Liver (tissue), 9 donors: ENCODE measurements around the gene FOXS1. TPM values are rescaled to one million over a fixed set of nuclear protein-coding genes. Genes with fewer than 3 reads are reported as not detected.

Experiments used
- DNase-seq: peaks from one replicate; pipeline ENCODE4 v3.0.0-alpha.2; 2017; ENCODE audit warnings: low spot score
- H3K27ac ChIP-seq, 2 donors: one replicate each; pipeline ENCODE4 v1.7.0; 2013; ENCODE audit warnings: inconsistent platforms in 2 of 2, low read length in 2 of 2, control low read depth in 1 of 2, low read depth in 1 of 2, mild to moderate bottlenecking in 1 of 2
- H3K27me3 ChIP-seq, 4 donors: one replicate each; pipeline versions ENCODE4 v1.6.1 to v1.7.0; 2013; ENCODE audit warnings: low read length in 3 of 4, inconsistent platforms in 1 of 4, mild to moderate bottlenecking in 1 of 4, moderate library complexity in 1 of 4; ENCODE audit not compliant: control insufficient read depth in 4 of 4, insufficient read depth in 4 of 4
- H3K36me3 ChIP-seq, 4 donors: one replicate each; pipeline versions ENCODE4 v1.6.1 to v1.7.0; 2013; ENCODE audit warnings: low read length in 3 of 4, mild to moderate bottlenecking in 3 of 4, low read depth in 1 of 4, moderate library complexity in 1 of 4; ENCODE audit not compliant: control insufficient read depth in 4 of 4, insufficient read depth in 3 of 4
- H3K4me1 ChIP-seq, 4 donors: one replicate each; pipeline versions ENCODE4 v1.6.1 to v1.7.0; 2013; ENCODE audit warnings: low read length in 3 of 4, mild to moderate bottlenecking in 3 of 4, moderate library complexity in 1 of 4; ENCODE audit not compliant: control insufficient read depth in 4 of 4, insufficient read depth in 4 of 4
- H3K4me3 ChIP-seq, 3 donors: one replicate each; pipeline versions ENCODE4 v1.6.1 to v1.7.0; 2013; ENCODE audit warnings: low read length in 3 of 3, control low read depth in 1 of 3, low read depth in 1 of 3, mild to moderate bottlenecking in 1 of 3
- H3K9ac ChIP-seq, 2 donors: one replicate each; pipeline ENCODE4 v1.7.0; 2013; ENCODE audit warnings: low read length in 2 of 2, mild to moderate bottlenecking in 2 of 2, moderate library complexity in 2 of 2, control low read depth in 1 of 2, low read depth in 1 of 2
- H3K9me3 ChIP-seq, 4 donors: one replicate each; pipeline versions ENCODE4 v1.6.1 to v1.7.0; 2013; ENCODE audit warnings: low read length in 3 of 4; ENCODE audit not compliant: control insufficient read depth in 4 of 4
- EGR1 ChIP-seq, 2 donors: IDR thresholded peaks; 2 replicates each; pipeline ENCODE4 v1.6.1; 2016 to 2018; ENCODE audit warnings: antibody characterized with exemption in 2 of 2, low read depth in 2 of 2
- FOXA1 ChIP-seq: IDR thresholded peaks from 2 replicates; pipeline ENCODE4 v1.6.1; 2016; ENCODE audit warnings: antibody characterized with exemption
- GABPA ChIP-seq, 2 donors: IDR thresholded peaks in 1 of 2; conservative IDR thresholded peaks in 1 of 2; 2 replicates each; pipeline ENCODE4 v1.6.1; 2016; ENCODE audit warnings: antibody characterized with exemption in 2 of 2, mild to moderate bottlenecking in 1 of 2, moderate library complexity in 1 of 2
- HNF4A ChIP-seq, 2 donors: conservative IDR thresholded peaks; 2 replicates each; pipeline ENCODE4 v1.6.1; 2016; ENCODE audit warnings: antibody characterized with exemption in 2 of 2, mild to moderate bottlenecking in 2 of 2
- HNF4G ChIP-seq: IDR thresholded peaks from 2 replicates; pipeline ENCODE4 v1.6.1; 2016; ENCODE audit warnings: antibody characterized with exemption
- JUND ChIP-seq, 2 donors: IDR thresholded peaks; 2 replicates each; pipeline ENCODE4 v1.6.1; 2016; ENCODE audit warnings: antibody characterized with exemption in 2 of 2
- NR2F2 ChIP-seq: IDR thresholded peaks from 2 replicates; pipeline ENCODE4 v1.6.1; 2016; ENCODE audit warnings: antibody characterized with exemption
- RXRA ChIP-seq, 2 donors: IDR thresholded peaks; 2 replicates each; pipeline ENCODE4 v1.6.1; 2017 to 2018; ENCODE audit warnings: antibody characterized with exemption in 2 of 2, mild to moderate bottlenecking in 1 of 2
- SP1 ChIP-seq: IDR thresholded peaks from 2 replicates; pipeline ENCODE4 v1.6.1; 2018; ENCODE audit warnings: antibody characterized with exemption, mild to moderate bottlenecking
- TAF1 ChIP-seq: conservative IDR thresholded peaks from 2 replicates; pipeline ENCODE4 v1.6.1; 2016; ENCODE audit warnings: antibody characterized with exemption, mild to moderate bottlenecking
- YY1 ChIP-seq: IDR thresholded peaks from 2 replicates; pipeline ENCODE4 v1.6.1; 2016; ENCODE audit warnings: antibody characterized with exemption, mild to moderate bottlenecking
- WGBS: extraction: QIAGEN DNeasy Blood & Tissue Kit; methylation state at CpG from one replicate; pipeline ENCODE4 v1.1.7; 2013; 5-methylcytosine and 5-hydroxymethylcytosine counted together
- polyA plus RNA-seq, 2 donors: library from polyadenylated mRNA; stranded (reverse) in 1 of 2; unstranded in 1 of 2; fragments of 200-250 nt in 1 of 2; fragments of >200 nt in 1 of 2; fragmentation: Nextera tagmentation in 1 of 2; extraction: Ambion mirVana in 1 of 2; gene quantifications; one replicate each; pipeline versions ENCODE4 v1.2.1 to v1.2.3, GENCODE V29; 2013 to 2015
- total RNA-seq, 2 donors: library from RNA; depleted of rRNA; stranded (reverse); fragments of >200 nt; gene quantifications; one replicate each; pipeline ENCODE4 v1.2.3, GENCODE V29; 2014
- TF ChIP-seq, protein P1 (sequence below): fragments of 150-350 bp; IDR thresholded peaks from 2 replicates; pipeline ENCODE4 v1.5.1; 2017; ENCODE audit warnings: improper control_type of control experiment, low read depth, low read length; ENCODE audit not compliant: missing input control
- TF ChIP-seq, protein P2 (sequence below): IDR thresholded peaks from 2 replicates; pipeline ENCODE4 v1.6.1; 2016; ENCODE audit warnings: antibody characterized with exemption
- TF ChIP-seq, protein P3 (sequence below): IDR thresholded peaks from 2 replicates; pipeline ENCODE4 v1.6.1; 2016; ENCODE audit warnings: antibody characterized with exemption
- TF ChIP-seq, protein P4 (sequence below): IDR thresholded peaks from 2 replicates; pipeline ENCODE4 v1.6.1; 2016; ENCODE audit warnings: antibody characterized with exemption
- donor health status: healthy.
- donor health status: healthy.
- donor health status: healthy.
- donor health status: healthy.
- donor health status: healthy.

The FOXS1 gene
- total and polyA plus RNA-seq, 4 donors = 0.21 to 0.51 (median 0.28) TPM

DNA sequence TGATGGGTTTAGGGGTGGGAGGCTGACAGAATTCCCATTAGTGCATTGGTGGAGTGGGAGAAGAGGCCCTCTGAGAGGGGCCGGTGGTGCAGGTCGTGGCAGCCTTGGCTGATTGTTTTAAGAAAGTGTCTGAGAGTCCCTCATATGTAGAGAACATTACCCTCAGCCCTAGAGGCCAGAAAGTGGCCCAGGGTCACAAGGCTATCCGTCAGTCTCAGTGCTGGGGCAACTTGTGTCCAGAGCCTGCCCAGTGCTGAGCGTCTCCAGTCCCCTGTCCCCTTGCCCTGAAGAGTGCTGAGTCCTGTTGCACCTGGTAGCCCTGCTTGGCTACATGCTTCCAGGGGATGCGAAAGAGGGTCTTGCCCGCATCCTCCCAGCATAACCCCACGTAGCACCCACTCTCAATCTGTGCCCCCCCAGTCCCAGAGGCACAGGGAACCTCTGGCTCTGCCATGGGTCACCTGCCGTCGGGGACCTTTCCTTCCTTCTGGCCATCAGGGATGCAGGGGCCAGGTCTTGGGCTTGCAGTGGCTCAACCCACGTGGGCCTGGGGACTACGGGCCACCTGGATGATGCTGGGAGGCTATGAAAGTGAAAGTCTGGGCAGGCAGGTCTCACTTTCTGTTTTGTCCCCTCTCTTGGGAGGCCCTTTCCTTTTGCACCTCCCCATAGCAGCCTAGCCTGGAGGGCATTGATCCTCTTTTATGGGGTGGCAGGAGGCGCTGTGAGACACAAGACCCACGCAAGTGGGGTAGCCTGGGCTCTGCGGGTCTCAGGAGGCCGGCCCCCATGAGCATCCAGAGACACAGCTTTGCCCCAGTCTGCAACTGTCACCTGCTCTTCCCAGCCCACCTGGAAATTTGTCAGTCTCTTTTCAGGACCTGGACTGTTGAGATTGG is 12.7 kb upstream of the FOXS1 start:
- DNase-seq = no peak
- Histone ChIP-seq H3K4me3 (no peak overlapping the region), H3K27ac (no peak overlapping the region), H3K4me1 (peaks cover 2 to 16% (median 8%) of the 10 kb centered on the region in 4 donors), H3K36me3 (no peaks in the 10 kb centered on the region), H3K9ac (no peak overlapping the region), H3K27me3 (peaks cover 0 to 5% (median 1%) of the 10 kb centered on the region in 4 donors), H3K9me3 (no peaks in the 10 kb centered on the region)
- no peak for TF ChIP-seq RXRA (IDR thresholded peaks at IDR 0.05)
- no peak for TF ChIP-seq EGR1 (IDR thresholded peaks at IDR 0.05; ENCODE audit: low read depth in 2 of 2)
- TF ChIP-seq, protein P1, sequence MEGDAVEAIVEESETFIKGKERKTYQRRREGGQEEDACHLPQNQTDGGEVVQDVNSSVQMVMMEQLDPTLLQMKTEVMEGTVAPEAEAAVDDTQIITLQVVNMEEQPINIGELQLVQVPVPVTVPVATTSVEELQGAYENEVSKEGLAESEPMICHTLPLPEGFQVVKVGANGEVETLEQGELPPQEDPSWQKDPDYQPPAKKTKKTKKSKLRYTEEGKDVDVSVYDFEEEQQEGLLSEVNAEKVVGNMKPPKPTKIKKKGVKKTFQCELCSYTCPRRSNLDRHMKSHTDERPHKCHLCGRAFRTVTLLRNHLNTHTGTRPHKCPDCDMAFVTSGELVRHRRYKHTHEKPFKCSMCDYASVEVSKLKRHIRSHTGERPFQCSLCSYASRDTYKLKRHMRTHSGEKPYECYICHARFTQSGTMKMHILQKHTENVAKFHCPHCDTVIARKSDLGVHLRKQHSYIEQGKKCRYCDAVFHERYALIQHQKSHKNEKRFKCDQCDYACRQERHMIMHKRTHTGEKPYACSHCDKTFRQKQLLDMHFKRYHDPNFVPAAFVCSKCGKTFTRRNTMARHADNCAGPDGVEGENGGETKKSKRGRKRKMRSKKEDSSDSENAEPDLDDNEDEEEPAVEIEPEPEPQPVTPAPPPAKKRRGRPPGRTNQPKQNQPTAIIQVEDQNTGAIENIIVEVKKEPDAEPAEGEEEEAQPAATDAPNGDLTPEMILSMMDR = no peak
- no peak for TF ChIP-seq GABPA (IDR thresholded peaks at IDR 0.05 in 1 of 2, conservative IDR thresholded peaks at IDR 0.05 in 1 of 2)
- no peak for TF ChIP-seq YY1
- TF ChIP-seq, protein P2, sequence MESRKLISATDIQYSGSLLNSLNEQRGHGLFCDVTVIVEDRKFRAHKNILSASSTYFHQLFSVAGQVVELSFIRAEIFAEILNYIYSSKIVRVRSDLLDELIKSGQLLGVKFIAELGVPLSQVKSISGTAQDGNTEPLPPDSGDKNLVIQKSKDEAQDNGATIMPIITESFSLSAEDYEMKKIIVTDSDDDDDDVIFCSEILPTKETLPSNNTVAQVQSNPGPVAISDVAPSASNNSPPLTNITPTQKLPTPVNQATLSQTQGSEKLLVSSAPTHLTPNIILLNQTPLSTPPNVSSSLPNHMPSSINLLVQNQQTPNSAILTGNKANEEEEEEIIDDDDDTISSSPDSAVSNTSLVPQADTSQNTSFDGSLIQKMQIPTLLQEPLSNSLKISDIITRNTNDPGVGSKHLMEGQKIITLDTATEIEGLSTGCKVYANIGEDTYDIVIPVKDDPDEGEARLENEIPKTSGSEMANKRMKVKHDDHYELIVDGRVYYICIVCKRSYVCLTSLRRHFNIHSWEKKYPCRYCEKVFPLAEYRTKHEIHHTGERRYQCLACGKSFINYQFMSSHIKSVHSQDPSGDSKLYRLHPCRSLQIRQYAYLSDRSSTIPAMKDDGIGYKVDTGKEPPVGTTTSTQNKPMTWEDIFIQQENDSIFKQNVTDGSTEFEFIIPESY = no peak
- no peak for TF ChIP-seq FOXA1
- TF ChIP-seq, protein P3, sequence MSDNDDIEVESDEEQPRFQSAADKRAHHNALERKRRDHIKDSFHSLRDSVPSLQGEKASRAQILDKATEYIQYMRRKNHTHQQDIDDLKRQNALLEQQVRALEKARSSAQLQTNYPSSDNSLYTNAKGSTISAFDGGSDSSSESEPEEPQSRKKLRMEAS = no peak
- TF ChIP-seq TAF1 = no peak
- TF ChIP-seq HNF4A (conservative IDR thresholded peaks at IDR 0.05) = no peak
- no peak for TF ChIP-seq JUND (IDR thresholded peaks at IDR 0.05)
- TF ChIP-seq, protein P4, sequence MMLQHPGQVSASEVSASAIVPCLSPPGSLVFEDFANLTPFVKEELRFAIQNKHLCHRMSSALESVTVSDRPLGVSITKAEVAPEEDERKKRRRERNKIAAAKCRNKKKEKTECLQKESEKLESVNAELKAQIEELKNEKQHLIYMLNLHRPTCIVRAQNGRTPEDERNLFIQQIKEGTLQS = no peak
- no peak for TF ChIP-seq SP1
- 74% methylated on average over 15 of the region's 15 CpGs for WGBS

DNA sequence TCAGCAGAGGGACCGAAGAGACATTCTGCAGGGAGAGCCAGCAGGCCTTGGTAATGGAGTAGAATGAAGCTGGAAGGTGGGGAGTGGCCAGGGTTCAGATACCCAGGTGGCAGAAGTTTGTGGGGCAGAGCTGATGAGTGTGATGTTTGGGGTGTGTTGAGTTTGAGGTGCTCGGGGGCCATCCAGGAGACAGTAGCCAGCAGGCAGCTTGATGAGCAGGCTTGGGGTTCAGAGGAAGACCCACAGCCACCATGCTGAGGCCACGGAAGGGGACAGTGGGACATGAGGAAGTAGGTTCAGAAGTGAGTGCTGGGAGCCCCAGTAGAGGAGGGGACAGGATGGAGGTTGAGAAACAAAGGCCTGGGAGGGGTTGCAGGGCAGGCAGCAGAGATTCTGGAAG is 11.1 kb upstream of the FOXS1 start:
- Histone ChIP-seq H3K9ac (no peak overlapping the region), H3K4me1 (peaks cover 2 to 11% (median 6%) of the 10 kb centered on the region in 4 donors), H3K27ac (no peak overlapping the region), H3K4me3 (no peak overlapping the region), H3K36me3 (no peaks in the 10 kb centered on the region), H3K27me3 (peaks cover 0 to 5% (median 2%) of the 10 kb centered on the region in 4 donors), H3K9me3 (no peaks in the 10 kb centered on the region)
- no peak for DNase-seq
- 59% methylated on average over 3 of the region's 3 CpGs for WGBS
- TF ChIP-seq FOXA1 (no peak), JUND (IDR thresholded peaks at IDR 0.05) (no peak), TAF1 (no peak), HNF4A (conservative IDR thresholded peaks at IDR 0.05) (no peak), SP1 (no peak), NR2F2 (no peak), HNF4G (no peak), EGR1 (IDR thresholded peaks at IDR 0.05; ENCODE audit: low read depth in 2 of 2) (no peak), YY1 (no peak)
- TF ChIP-seq, protein P4 = no peak
- TF ChIP-seq, protein P3 = no peak
- TF ChIP-seq, protein P2 = no peak
